Measurements from ENCODE around the gene CLIP3. TPM values are rescaled to one million over a fixed set of nuclear protein-coding genes. Genes with fewer than 3 reads are reported as not detected.
A peak's percentile ranks its signal among the peaks of the same experiment; 100 is the strongest.
"Not testable (repeated sequence)": the region's sequence is repeated elsewhere in the genome, so short reads cannot be mapped to it uniquely, and the experiment has no call there.

The CLIP3 gene
- polyA plus RNA-seq, 3 donors: 51.9 to 54.0 (median 53.7) TPM

DNA sequence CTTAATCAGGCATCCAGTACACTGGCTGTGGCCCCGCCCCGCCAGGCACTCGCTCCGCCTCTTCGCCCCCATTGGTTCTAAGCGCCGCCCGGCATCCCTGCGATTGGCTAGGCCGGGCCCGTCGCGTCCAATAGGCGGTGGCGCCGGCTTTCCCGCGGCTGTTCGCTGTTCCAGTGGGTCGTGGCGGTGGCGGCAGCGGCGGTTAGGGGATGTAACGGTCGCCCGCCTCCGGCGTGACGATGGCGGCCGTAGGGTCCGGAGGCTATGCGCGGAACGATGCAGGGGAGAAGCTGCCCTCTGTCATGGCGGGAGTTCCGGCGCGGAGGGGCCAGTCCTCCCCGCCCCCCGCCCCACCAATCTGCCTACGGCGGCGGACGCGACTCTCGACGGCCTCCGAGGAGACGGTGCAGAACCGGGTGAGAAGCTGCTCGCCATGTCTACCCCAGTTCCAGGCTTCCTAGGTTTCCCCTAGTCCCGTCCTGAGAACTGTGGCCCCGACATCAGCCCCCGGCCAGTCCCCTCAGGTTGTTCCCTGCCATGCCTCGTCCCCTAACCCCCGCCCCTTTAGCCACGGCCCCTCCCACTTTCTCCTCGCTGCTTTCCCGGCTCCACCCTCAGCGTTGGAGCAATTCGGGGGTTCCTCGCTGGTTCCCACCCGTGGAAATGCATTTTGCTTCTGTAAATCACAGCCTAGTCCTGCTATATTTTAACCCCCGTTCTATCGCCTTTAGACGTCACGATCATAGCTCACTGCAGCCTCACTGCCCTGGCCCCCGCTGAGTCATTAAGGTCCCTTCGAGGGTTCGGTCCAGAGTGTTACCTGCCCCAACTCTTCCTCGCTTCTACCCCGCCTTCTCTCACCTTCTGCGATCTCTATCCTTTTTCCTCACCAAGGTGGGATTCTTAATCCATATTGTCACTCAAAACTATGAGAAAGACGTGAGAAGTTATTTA, 22.3 kb upstream of the CLIP3 start, which contains the start of gene WDR62:
WDR62 (plus strand) TSS at position 165 of the 954 bp plus-strand sequence; CDS start at position 240, 75 bp downstream.
- DNase-seq (ENCODE audit: extremely low read depth in 1 of 11, low read depth in 9 of 11, low spot score in 4 of 11): peak in 6 of 11 donors; percentile 85 to 91 (median 88)

DNA sequence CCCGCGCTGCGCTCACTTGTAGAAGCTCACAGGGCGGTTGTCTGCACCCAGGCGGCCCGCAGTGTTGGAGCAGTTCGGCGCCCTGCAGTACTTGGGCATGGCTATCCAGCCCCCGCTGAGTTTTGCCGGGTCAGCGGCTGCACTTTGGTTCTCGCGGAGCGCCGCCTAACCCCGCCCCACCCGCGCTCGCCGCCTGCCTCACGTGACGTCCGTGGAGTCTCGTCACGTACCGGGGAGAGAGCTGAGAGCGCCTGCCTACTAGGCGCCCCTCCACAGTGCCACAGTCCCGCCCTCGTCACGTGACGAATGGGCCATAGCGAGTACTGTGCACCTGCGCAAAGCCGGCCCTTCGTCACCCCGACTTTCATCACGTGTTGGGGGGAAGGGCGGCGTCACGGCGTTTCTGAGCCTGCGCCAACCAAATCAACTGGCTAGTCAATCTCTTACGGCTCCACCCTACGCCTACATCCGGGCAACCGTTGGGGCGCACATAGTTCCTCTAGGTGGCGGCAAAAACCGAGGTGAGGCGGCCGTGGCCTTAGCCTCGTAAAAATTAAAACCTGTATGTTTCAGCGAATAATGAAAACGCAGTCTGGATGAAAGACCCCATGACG, 21.6 kb upstream of the CLIP3 start, which contains the start of gene THAP8:
THAP8 (minus strand) TSS at position 167 of the 614 bp plus-strand sequence; CDS start at position 99, 68 bp downstream.
- DNase-seq (ENCODE audit: extremely low read depth in 1 of 11, low read depth in 9 of 11, low spot score in 4 of 11): peak; percentile 98 to 100 (median 99)

DNA sequence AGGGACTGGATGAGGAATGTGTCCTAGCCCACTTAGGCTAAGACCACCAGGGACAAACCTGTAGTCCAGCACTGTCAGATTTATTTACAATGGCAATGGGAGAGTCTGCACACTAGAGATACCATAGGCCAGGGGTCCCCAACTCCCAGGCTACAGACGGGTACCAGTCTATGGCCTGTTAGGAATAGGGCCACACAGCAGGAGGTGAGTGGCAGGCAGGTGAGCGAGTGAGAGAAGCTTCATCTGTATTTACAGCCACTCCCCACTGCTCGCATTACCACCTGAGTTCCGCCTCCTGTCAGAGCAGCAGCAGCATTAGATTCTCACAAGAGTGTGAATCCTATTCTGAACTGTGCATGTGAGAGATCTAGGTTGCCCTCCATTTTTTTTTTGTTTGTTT, 19.0 kb upstream of the CLIP3 start:
- DNase-seq (ENCODE audit: extremely low read depth in 1 of 11, low read depth in 9 of 11, low spot score in 4 of 11): no peak

DNA sequence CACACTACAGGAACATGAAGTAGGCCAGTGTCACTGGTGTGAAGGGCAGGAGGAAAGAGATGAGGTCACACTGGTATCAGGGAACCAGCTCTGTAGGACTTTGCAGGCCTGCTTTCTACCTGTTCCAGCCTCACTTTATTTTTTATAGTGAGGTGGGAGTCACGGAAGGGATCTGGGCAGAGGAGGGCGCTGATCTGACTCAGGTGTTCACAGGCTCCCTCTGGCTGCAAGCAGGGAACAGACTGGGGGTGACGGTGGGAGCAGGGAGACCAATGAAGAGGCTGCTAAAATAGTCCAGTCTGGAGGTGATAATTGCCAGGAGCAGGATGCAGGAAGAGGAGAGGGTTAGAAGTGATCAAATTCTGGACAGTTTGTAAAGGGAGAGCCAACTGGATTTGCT, 18.6 kb upstream of the CLIP3 start:
- no peak for DNase-seq (ENCODE audit: extremely low read depth in 1 of 11, low read depth in 9 of 11, low spot score in 4 of 11)

DNA sequence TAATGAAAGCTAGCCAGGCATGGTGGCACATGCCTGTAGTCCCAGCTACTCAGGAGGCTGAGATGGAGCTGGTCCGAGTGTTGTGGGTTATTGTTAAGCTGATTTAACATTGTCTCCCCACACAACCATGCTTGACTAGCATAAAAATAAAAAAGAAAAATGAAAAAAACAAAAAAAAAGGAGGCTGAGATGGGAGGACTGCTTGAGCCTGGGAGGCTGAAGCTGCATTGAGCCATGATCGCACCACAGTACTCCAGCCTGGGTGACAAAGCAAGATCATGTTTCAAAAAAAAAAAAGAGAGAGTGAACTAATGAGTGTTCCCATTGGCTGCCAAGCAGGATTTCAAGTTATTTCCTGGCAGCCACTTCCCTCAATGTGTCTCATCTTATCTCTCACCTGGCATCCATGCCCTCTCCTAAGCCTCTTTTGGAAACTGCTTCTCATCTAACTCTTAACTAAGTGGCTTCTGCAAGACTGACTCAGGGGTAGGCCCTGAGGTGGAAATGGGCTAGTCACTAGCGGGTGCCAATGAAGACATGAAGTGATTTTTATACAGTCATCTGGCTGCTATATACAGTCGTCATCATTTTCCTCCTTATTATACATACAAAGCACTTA, 16.5 kb upstream of the CLIP3 start:
- DNase-seq (ENCODE audit: extremely low read depth in 1 of 11, low read depth in 9 of 11, low spot score in 4 of 11): no peak

DNA sequence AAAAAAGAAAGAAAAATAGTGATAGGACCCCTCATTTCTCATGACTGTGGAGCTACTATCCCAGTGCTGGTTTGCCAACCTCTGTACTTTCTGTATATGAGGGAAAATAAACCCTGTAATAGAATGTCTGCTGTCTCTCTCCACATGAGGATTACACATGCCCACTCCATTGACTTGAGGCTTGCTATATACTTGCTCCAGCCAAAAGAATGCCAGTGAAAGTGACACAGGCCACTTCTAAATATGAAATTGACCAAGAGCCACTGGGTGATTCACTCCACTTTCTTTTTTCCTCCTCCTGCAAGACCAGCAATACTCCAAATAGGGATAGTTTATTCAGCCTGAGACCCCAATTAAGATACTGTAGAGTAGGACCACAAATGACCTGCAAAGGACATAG, 15.2 kb upstream of the CLIP3 start:
- DNase-seq (ENCODE audit: extremely low read depth in 1 of 11, low read depth in 9 of 11, low spot score in 4 of 11): no peak

DNA sequence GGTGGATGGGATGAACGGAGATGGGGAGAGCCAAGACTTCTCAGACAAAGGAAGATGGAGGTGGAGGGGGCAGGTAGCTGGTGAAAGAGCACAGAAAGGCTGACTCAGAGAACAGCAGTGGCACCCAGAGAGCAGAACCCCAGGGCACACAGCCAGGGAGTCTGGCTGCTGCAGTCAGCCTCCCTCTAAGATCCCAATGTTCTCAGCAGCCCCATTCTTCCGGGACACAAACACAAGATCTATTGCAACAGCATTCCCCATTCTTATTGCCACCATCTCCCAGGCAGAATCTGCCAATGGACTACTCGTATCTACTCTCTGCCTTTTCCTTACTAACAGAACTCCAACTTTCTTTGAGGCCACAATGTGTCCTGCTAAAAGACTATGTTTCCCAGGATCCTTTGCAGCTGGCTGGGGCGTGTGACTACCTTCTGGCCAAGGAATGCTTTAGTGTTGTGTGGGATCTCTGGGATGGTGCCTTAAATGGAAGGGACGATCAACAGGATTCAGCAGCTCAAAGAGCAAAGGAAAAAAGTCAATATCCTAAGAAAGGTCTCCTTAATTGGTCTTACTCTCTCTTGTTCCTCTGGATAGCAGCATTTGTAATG, 13.9 kb upstream of the CLIP3 start:
- no peak for DNase-seq (ENCODE audit: extremely low read depth in 1 of 11, low read depth in 9 of 11, low spot score in 4 of 11)

DNA sequence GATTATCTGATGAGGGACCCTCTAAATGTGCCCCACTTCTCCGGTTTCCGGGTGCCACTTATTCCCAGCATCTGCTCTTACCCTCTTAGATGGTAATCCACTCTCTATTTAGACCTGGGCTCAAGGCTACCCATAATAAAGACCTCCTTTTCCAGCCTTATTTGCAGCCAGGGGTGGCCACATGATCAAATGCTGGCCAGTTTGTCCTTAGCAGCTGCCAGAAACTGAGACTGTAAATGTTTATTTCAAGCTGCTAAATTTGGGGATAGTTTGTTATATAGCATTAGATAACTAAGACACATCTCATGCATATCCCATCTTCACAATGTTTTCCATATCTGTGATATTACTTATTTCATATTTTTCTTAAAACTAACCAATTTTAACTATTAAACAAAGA, 11.3 kb upstream of the CLIP3 start:
- DNase-seq (ENCODE audit: extremely low read depth in 1 of 11, low read depth in 9 of 11, low spot score in 4 of 11): no peak

DNA sequence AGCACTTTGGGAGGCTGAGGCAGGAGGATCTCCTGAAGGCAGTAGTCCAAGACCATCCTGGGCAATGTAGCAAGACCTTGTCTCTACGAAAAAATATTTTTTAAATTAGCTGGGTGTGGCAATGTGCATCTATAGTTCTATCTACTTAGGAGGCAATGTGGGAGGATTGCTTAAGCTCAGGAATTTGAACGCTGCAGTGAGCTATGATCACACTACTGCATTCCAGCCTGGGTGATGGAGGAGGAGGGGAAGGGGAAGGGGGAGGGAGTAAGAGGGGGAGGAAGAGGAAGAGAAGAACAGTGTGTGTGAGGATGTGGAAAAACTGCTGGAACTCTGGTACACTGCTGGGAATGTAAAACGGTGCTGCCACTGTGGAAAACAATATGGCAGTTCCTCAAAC, 9.2 kb upstream of the CLIP3 start:
- peak in 4 of 11 donors; percentile 43 to 69 (median 54) for DNase-seq (ENCODE audit: extremely low read depth in 1 of 11, low read depth in 9 of 11, low spot score in 4 of 11)

DNA sequence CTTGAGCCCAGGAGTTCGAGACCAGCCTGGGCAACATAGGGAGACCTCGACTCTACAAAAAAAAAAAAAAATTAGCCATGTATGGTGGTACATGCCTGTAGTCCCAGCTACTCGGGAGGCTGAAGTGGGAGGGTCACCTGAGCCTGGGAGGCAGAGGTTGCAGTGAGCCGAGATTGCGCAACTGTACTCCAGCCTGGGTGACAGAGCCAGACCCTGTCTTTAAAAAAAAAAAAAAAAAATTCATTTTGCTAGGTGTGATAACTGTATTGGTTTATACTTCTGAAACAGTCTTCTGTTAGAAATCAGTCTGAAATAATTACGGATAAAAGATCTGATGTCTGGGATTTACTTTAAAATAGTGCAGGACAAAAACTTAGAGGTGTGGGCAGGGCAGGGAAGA, 8.4 kb upstream of the CLIP3 start:
- DNase-seq (ENCODE audit: extremely low read depth in 1 of 11, low read depth in 9 of 11, low spot score in 4 of 11): not testable (repeated sequence)

DNA sequence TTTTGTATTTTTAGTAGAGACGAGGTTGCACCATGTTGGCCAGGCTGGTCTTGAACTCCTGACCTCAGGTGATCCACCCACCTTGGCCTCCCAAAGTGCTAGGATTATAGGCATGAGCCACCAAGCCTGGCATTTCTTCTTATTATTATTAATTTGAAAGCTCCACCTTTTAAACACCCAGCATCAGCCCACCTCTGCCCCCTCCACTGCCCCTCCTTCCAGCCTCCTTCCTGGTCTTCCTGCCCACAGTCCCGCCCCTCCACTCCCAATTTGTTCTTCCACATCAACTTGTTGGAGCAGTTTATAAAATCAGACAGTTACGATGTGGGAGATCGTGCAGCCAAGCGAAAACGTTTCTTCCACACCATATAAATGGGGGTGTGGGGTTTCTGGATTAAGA, 7.8 kb upstream of the CLIP3 start:
- no peak for DNase-seq (ENCODE audit: extremely low read depth in 1 of 11, low read depth in 9 of 11, low spot score in 4 of 11)

DNA sequence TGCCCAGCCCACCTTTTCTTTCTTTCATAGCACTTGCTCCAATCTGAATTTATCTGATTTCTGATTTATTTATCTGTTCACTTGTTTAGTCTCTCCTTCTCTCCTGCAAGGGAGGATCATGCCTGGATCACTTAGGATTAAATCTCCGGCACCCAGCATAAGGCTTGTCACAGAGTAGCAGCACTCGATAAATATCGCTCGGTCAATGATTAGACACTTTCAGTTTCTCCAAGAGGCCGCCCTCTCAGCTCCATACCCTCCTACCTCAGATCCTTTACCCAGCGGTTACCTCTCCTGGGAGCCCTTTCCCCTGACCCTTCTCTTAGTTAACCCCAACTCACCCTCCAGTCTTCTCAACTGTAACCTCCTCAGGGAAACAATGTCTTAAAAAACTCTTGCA, 1.4 kb downstream of the CLIP3 start:
- no peak for DNase-seq (ENCODE audit: extremely low read depth in 1 of 11, low read depth in 9 of 11, low spot score in 4 of 11)

DNA sequence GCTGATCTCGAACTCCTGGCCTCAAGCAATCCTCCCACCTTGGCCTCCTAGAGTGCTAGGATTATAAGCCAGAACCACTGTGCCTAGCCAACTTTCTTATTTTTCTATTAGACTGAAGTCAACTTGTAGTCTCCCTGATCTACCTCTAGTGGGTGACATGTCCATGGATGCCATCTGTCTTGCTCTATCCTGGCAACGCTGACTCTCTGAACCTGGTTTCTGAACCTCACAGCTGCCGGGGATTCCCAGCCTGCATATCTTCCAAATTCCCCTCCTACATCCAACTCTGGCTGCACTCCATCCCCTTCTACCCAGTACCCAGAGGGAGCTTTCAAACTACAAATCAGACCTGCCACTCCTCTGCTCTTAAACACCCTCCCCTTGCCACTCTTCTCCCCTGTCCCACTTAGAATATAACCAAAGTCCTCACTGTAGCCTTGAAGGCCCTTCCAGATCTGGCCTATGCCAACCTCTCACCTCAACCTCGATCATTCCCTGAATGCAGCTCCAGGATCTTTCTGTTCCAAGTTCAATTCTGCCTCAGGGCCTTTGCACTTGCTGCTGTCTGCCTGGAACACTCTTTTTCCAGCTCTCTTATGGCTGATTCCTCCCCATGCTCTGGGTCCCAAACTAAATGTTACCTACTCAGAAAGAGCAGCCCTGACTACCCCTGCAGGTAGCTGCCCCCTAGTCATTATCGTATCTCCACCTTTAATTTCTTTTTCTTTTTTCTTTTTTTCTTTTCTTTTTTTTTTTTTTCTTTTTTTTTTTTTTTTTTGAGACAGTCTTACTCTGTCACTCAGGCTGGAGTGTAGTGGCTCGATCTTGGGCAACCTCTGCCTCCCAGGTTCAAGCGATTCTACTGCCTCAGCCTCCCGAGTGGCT, 2.2 kb downstream of the CLIP3 start:
- DNase-seq (ENCODE audit: extremely low read depth in 1 of 11, low read depth in 9 of 11, low spot score in 4 of 11): no peak

DNA sequence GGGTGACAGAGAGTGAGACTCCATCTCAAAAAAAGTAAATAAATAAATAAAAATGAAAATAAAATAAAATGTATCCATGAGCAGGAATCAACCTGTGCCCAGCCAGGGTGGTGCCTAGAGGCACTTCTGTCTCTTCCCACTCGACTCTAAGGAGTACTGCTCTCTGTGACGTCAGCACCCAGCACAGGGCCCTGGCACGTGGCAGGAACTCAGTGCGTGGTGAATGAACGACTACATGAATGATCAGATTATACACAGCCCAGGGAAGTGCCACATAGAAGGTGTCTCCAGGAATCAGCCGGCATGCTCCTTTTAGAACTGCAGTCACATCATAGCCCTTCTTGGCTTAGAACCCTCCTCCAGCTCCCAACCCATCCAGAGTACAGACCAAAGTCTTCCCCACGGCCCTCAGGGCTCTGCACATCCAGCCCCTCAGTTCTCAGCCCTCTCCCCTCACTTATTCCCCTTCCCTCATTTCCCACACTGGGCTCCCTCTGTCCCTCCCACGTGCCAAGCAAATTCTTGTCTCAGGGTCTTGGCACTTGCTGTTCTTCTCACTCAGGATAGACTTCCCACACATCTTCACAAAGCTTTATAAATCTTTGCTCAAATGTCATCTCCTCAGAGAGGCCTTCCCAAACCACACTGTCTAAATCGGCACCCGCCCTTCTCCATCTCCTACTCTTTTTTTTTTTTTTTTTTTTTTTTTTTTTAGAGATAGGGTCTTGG, 4.2 kb downstream of the CLIP3 start:
- DNase-seq (ENCODE audit: extremely low read depth in 1 of 11, low read depth in 9 of 11, low spot score in 4 of 11): no peak

DNA sequence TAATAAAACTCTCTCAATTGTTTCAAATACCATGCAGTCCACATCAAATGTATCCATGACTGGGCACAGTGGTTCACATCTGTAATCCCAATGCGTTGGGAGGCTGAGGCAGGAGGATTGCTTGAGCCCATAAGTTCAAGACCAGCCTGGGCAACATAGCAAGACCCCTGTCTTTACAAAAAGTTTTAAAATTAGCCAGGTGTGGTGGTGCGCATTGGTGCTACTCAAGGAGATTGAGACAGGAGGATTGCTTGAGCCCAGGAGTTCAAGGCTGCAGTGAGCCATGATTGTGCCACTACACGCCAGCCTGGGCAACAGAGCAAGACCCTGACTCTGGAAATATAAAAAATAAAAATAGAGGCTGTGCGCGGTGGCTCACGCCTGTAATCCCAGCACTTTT, 5.0 kb downstream of the CLIP3 start:
- DNase-seq (ENCODE audit: extremely low read depth in 1 of 11, low read depth in 9 of 11, low spot score in 4 of 11): no peak

DNA sequence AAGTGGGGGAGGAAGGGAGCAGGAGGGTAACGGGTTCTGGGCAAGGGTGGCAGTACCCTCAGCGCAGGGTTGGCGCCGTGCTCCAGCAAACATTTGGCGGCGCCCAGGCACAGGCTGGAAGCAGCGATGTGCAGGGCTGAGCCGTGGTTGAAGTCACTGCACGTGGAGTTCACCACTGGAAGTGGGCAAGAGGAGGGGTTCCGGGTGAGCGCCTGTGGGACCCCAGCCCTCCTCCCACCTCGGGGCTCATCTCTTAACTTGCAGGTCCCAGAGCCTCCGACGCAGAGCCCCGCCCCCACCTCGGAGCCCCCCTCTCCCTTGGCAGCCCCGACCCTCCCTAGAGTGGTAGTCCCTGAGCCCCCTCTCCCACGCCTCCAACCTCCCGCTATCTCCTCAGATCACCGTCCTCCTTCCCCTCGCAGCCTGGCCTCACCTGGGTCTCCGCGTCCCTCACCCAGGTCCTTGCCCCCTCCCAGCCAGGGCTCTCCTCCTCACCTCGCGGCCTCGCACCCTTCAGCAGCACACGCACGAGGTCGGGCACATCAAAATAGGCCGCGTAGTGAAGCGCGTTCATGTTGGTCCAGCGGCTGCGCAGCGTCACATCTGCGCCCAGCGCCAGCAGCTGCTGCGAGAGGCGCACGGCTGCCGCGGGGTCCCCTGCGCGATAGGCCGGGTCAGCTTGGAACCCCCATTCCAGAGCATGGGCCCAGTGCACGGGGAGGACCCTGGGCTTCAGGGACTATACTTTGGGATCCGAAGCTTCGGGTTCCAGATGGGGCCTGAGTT, 6.4 kb downstream of the CLIP3 start:
- no peak for DNase-seq (ENCODE audit: extremely low read depth in 1 of 11, low read depth in 9 of 11, low spot score in 4 of 11)

DNA sequence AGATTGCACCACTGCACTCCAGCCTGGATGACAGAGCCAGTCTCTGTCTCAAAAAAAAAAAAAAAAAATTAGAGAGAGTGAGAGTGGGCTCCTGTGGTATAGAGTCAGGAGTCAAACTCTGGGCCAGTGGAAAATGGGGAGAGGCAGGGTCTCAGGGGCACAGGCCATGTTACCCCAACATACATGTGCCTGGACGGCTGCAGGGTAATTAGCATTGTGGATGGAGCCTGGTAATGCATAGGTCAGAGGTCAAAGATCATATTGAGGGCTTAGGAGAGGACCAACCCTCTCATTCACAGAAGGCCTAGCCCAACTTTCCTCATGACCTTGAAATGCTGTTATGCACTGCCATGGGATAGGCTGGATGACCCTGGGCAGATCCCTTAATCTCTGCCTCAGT, 7.1 kb downstream of the CLIP3 start:
- no peak for DNase-seq (ENCODE audit: extremely low read depth in 1 of 11, low read depth in 9 of 11, low spot score in 4 of 11)
